Skin epidermis (tissue), 12 donors: ENCODE measurements around the gene PNMA8A.
"Not testable (repeated sequence)": the region's sequence is repeated elsewhere in the genome, so short reads cannot be mapped to it uniquely, and the experiment has no call there.

ENCODE experiments used
- H3K27ac ChIP-seq, 21 experiments: fragments of 200-600 bp; sonication (generic) in 11 of 21; one replicate each; pipeline ENCODE4 v1.5.0; 2020; ENCODE audit warnings: mild to moderate bottlenecking in 3 of 21, inconsistent platforms in 2 of 21, moderate library complexity in 2 of 21
- H3K4me3 ChIP-seq, 7 experiments: fragments of 200-600 bp; sonication (generic) in 2 of 7; one replicate each; pipeline ENCODE4 v1.5.0; 2020; ENCODE audit warnings: inconsistent platforms in 2 of 7, mild to moderate bottlenecking in 2 of 7, moderate library complexity in 1 of 7

The PNMA8A gene

DNA sequence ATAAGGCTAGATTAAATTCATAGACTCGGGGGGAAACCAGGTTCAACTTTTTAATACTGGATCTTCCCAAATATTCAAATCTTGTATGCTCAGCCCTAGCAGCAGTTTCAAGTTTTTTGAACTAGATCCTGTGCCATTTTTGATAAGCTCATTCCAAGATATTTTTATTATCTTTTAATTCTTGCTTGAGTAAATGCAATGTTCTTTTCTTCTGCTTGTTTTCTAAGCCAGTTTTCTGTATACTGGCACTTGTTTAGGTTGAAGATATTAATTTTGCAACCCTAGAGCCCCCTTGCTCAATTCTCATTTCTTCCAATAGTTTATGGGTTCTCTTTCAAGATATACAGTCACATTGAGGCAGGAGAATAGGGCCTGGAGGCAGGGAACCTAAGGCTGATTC lies 29.5 kb downstream of the PNMA8A start:
- Histone ChIP-seq H3K4me3 (no peak overlapping the region), H3K27ac (no peak overlapping the region)

DNA sequence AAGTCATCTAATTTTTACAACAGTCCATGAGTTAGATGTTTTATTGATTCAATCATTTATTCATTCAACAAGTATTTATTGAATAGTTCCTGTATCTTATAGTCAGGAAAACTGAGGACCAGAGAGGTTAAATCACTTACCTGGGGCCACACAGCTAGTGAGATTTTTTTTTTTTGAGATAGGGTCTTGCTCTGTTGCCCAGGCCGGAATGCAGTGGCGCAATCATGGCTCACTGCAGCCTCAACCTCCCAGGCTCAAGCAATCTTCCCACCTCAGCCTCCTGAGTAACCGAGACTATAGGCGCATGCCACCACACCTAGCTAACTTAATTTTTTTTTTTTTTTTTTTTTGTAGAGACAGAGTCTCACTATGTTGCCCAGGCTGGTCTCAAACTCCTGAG lies 35.7 kb downstream of the PNMA8A start:
- H3K27ac ChIP-seq, H3K4me3 ChIP-seq: not testable (repeated sequence)

- no peak overlapping the region for H3K27ac ChIP-seq
- no peak overlapping the region for H3K4me3 ChIP-seq
Observed at GRCh38 chr19:46435009-46435408, 36.4 kb downstream of the PNMA8A start.

DNA sequence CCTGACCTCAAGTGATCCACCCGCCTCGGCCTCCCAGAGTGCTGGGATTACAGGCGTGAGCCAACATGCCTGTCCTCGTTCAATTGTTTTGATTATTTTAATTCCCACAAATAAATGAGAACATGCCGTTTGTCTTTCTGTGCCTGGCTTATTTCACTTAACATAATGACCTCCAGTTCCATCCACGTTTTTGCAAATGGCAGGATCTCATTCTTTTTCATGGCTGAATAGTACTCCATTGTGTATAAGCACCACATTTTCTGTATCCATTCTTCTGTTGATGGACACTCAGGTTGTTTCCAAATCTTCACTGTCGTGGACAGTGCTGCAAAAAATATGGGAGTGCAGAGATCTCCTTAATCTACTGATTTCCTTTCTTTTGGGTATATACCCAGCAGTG lies 37.9 kb downstream of the PNMA8A start:
- not testable (repeated sequence) for H3K4me3 ChIP-seq, H3K27ac ChIP-seq

GRCh38 chr19:46431824-46432223 lies 39.5 kb downstream of the PNMA8A start:
- Histone ChIP-seq H3K27ac (no peak overlapping the region), H3K4me3 (no peak overlapping the region)

DNA sequence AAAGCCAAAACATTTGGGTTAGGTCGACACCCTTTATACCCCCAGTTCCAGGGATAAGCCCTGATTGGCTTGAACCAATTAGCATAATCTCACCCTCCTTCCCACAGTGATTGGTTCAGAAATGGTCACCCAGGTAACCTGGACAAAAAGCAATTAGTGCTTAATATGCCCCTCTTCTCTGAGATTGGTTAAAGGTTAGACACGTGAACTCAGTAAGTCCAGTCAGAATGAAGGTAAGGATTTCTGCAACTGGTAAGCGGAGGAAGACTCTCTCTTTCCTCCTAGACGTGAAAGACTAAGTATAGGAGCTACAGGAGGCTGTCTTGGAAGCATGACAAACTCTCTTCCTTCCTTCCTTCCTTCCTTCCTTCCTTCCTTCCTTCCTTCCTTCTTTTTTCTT lies 41.4 kb downstream of the PNMA8A start:
- H3K4me3 ChIP-seq = no peak overlapping the region
- H3K27ac ChIP-seq = no peak overlapping the region

GRCh38 chr19:46428239-46429135 lies 42.9 kb downstream of the PNMA8A start, which contains the start of gene PNMA8C:
PNMA8C (minus strand) TSS chr19:46428936; CDS start chr19:46428359, 577 bp downstream.
- Histone ChIP-seq H3K27ac (no peak within 1 kb of the TSS), H3K4me3 (no peak within 1 kb of the TSS)

DNA sequence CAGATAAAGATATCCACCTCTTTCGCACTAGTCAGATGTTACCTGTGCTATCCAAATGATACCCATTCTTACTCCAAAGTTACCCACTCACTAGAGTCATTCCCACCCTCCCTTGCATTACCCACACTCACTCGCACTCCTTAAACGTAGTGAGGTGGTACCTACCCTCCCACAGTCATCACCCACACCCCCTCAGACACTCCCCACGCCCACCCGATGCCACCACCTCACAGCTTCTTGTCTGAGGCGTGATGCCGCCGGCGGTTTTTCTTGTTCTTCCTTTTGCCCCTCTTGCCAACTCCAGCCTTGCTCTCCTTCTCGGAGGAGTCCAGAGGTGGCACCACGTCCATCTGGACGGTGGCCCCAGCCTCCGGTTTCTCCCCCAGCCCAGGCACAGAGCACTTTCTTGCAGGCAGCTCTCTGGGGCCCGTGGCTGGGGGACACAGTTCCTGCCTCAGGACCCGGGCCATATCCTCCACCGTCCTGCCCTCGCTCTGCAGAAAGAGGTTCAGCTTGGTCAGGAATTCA lies 43.8 kb downstream of the PNMA8A start:
- Histone ChIP-seq H3K27ac (no peak overlapping the region), H3K4me3 (no peak overlapping the region)

DNA sequence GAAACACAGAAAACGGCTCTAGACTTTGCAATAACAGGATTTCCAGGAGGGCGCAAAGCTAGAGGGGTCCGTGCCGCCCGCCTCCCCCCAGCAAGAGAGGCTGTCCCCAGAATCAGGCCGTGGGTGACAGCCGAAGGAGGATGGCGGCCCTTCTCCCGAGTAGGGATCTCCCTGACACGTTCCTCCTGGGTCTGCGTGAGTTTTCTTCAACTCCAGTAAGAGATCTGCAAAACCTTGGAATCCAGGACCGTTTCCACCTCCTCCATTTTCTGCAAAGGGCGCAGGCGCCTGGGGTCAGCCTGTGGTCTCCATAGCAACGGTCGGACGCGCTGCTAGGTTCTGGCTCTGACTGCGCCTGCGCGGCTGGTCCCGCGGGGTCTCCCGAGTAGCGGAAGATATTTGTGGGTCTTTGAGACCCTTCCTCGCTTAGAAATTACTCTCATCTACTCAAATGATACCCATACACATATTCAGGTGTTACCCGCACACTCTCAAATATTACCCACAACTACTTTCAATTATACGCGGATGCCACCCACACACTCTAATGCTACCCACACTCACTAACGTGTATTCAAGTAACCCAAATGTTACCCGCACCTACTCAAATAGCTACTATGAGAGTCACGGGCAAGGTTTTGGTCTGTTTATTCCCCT lies 44.7 kb downstream of the PNMA8A start:
- no peak overlapping the region for H3K27ac ChIP-seq
- H3K4me3 ChIP-seq = peak overlapping the region in 4 of 7 experiments; percentile 12 to 22 (median 14)

GRCh38 chr19:46426035-46426505 lies 45.3 kb downstream of the PNMA8A start:
- no peak overlapping the region for H3K27ac ChIP-seq
- H3K4me3 ChIP-seq = peak overlapping the region in 4 of 7 experiments; percentile 12 to 22 (median 14)

GRCh38 chr19:46423188-46423587 lies 48.2 kb downstream of the PNMA8A start:
- Histone ChIP-seq H3K27ac (no peak overlapping the region), H3K4me3 (no peak overlapping the region)

DNA sequence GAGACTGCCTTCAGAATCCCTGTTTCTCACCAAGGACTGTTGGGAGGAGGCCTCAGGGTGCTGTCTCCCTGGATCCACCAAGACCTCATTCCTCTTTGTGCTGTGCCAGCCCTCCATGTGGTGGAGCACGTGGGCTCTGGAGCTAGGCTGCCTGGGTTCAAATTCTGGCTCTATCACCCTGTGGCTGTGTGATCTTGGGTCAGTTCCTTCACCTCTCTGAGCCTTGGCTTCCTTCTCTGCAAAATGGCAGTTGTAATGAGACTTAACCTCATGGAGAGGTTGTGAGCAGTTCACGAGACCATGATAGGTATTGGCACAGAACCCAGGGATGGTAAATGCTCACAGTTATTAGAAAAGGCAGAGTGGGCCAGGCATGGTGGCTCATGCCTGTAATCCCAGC lies 49.0 kb downstream of the PNMA8A start:
- Histone ChIP-seq H3K4me3 (no peak overlapping the region), H3K27ac (no peak overlapping the region)

- Histone ChIP-seq H3K27ac (no peak overlapping the region), H3K4me3 (no peak overlapping the region)
Observed at GRCh38 chr19:46420056-46420455, 51.3 kb downstream of the PNMA8A start.
